A673 (cell line): ENCODE results near the gene GOLGA6L22. TPM values are rescaled to one million over a fixed set of nuclear protein-coding genes. Genes with fewer than 3 reads are reported as not detected.
"Not testable (repeated sequence)": the region's sequence is repeated elsewhere in the genome, so short reads cannot be mapped to it uniquely, and the experiment has no call there.

Experiments used
- Bru-seq: library from RNA; stranded (reverse); fragments of 400-500 nt; gene quantifications from one replicate; lab custom pipeline; 2021; lab: Mats Ljungman, UMichigan
- BruChase-seq, 2 experiments: library from RNA; stranded (reverse); fragments of 400-500 nt; gene quantifications; one replicate each; lab custom pipeline; 2021; lab: Mats Ljungman, UMichigan
- BruUV-seq: library from RNA; stranded (reverse); fragments of 400-500 nt; replicated peaks from 2 replicates; lab custom pipeline; 2021; lab: Mats Ljungman, UMichigan
- CTCF ChIA-PET: fragments of 300-600 bp; sonication (Branson Sonifier 250); formaldehyde crosslinking; loops from one replicate; lab custom pipeline; 2022; ENCODE audit warnings: antibody characterized with exemption; lab: Charles Lee
- POLR2A ChIA-PET: fragments of 300-600 bp; sonication (Branson Sonifier 250); formaldehyde crosslinking; loops from one replicate; lab custom pipeline; 2022; ENCODE audit warnings: antibody characterized with exemption; ENCODE audit not compliant: low non-redundant PET; lab: Charles Lee
- DNase-seq: peaks from one replicate; pipeline ENCODE4 v3.0.0-alpha.2; 2015; ENCODE audit warnings: low spot score
- H3K27ac ChIP-seq: fragments of 200-600 bp; sonication (generic); 2 replicates; pipeline ENCODE4 v1.5.1; 2016; ENCODE audit warnings: mixed run types, low read depth, mild to moderate bottlenecking, mixed read lengths, antibody characterized with exemption, low read length; ENCODE audit not compliant: poor library complexity, severe bottlenecking
- H3K27me3 ChIP-seq: fragments of 200-600 bp; sonication (generic); replicated peaks from 2 replicates; pipeline ENCODE4 v1.6.1; 2017; ENCODE audit warnings: mixed run types, low read depth, mild to moderate bottlenecking, mixed read lengths, antibody characterized with exemption, low read length; ENCODE audit not compliant: insufficient read depth, poor library complexity
- H3K36me3 ChIP-seq: fragments of 200-600 bp; sonication (generic); 2 replicates; pipeline ENCODE4 v1.6.1; 2016; ENCODE audit warnings: mixed run types, mild to moderate bottlenecking, mixed read lengths, antibody characterized with exemption, low read length; ENCODE audit not compliant: insufficient read depth, poor library complexity, severe bottlenecking
- H3K4me1 ChIP-seq: fragments of 200-600 bp; sonication (generic); 2 replicates; pipeline ENCODE4 v1.6.1; 2017; ENCODE audit warnings: mixed run types, mild to moderate bottlenecking, mixed read lengths, antibody characterized with exemption, low read length; ENCODE audit not compliant: insufficient read depth, poor library complexity, severe bottlenecking
- H3K4me3 ChIP-seq: fragments of 200-600 bp; sonication (generic); 2 replicates; pipeline ENCODE4 v1.5.1; 2016; ENCODE audit warnings: low read depth, mixed run types, mild to moderate bottlenecking, mixed read lengths, low read length; ENCODE audit not compliant: poor library complexity, severe bottlenecking
- H3K9me3 ChIP-seq: fragments of 200-600 bp; sonication (generic); 2 replicates; pipeline ENCODE4 v1.6.1; 2016; ENCODE audit warnings: mixed run types, low read depth, mild to moderate bottlenecking, mixed read lengths, antibody characterized with exemption, low read length; ENCODE audit not compliant: poor library complexity, severe bottlenecking
- intact Hi-C: fragments of 100-400 bp; cut with micrococcal nuclease; formaldehyde crosslinking; loops from one replicate; pipeline ENCODE4 v1.10.0; 2022; ENCODE audit not compliant: unreplicated experiment
- long read RNA-seq: library from polyadenylated mRNA; stranded (forward); transcript quantifications from one replicate; pipeline ENCODE4 v2.0.0, GENCODE V29; 2022
- total RNA-seq: library from RNA; stranded (reverse); gene quantifications from 2 replicates; pipeline ENCODE4 v1.2.3, GENCODE V29; 2021

Gene GOLGA6L22
- not detected in 2 replicates for total RNA-seq
- Bru-seq, nascent RNA, result not detected
- not detected for BruChase-seq, experiment 1, labeled RNA remaining after a 2-hour chase
- not detected for BruChase-seq, experiment 2, labeled RNA remaining after a 6-hour chase
- long read RNA-seq, result 0 reads

- intact Hi-C loops, H3K9me3 ChIP-seq, H3K27ac ChIP-seq, H3K4me3 ChIP-seq, H3K4me1 ChIP-seq, CTCF ChIA-PET, POLR2A ChIA-PET, DNase-seq, H3K27me3 ChIP-seq, BruUV-seq, H3K36me3 ChIP-seq: not testable (repeated sequence)
These were observed at the start of gene GOLGA6L22 for GRCh38 chr15:22458603-22459002. GOLGA6L22 (plus strand) TSS chr15:22458903; CDS start chr15:22458994, 91 bp downstream.

GRCh38 chr15:22417288-22417687, 41.4 kb upstream of the GOLGA6L22 start:
- H3K9me3 ChIP-seq, H3K27me3 ChIP-seq, H3K36me3 ChIP-seq, H3K4me3 ChIP-seq, DNase-seq, H3K4me1 ChIP-seq, CTCF ChIA-PET, POLR2A ChIA-PET, BruUV-seq, intact Hi-C loops, H3K27ac ChIP-seq: not testable (repeated sequence)

GRCh38 chr15:22417795-22418194, 40.9 kb upstream of the GOLGA6L22 start:
- H3K27ac ChIP-seq, intact Hi-C loops, CTCF ChIA-PET, DNase-seq, BruUV-seq, H3K27me3 ChIP-seq, H3K4me1 ChIP-seq, H3K9me3 ChIP-seq, H3K36me3 ChIP-seq, POLR2A ChIA-PET, H3K4me3 ChIP-seq: not testable (repeated sequence)

GRCh38 chr15:22418212-22418611, 40.5 kb upstream of the GOLGA6L22 start:
- BruUV-seq, H3K9me3 ChIP-seq, H3K4me3 ChIP-seq, POLR2A ChIA-PET, DNase-seq, CTCF ChIA-PET, H3K27ac ChIP-seq, intact Hi-C loops, H3K27me3 ChIP-seq, H3K4me1 ChIP-seq, H3K36me3 ChIP-seq: not testable (repeated sequence)

GRCh38 chr15:22418666-22419065, 40.0 kb upstream of the GOLGA6L22 start:
- intact Hi-C loops, POLR2A ChIA-PET, H3K36me3 ChIP-seq, DNase-seq, H3K4me3 ChIP-seq, CTCF ChIA-PET, H3K27me3 ChIP-seq, H3K27ac ChIP-seq, BruUV-seq, H3K4me1 ChIP-seq, H3K9me3 ChIP-seq: not testable (repeated sequence)

GRCh38 chr15:22420340-22420739, 38.4 kb upstream of the GOLGA6L22 start:
- H3K4me3 ChIP-seq, BruUV-seq, H3K4me1 ChIP-seq, CTCF ChIA-PET, H3K9me3 ChIP-seq, H3K36me3 ChIP-seq, H3K27me3 ChIP-seq, intact Hi-C loops, POLR2A ChIA-PET, H3K27ac ChIP-seq, DNase-seq: not testable (repeated sequence)

GRCh38 chr15:22429426-22429825, 29.3 kb upstream of the GOLGA6L22 start:
- H3K4me3 ChIP-seq, intact Hi-C loops, H3K4me1 ChIP-seq, DNase-seq, H3K9me3 ChIP-seq, BruUV-seq, H3K36me3 ChIP-seq, H3K27me3 ChIP-seq, CTCF ChIA-PET, H3K27ac ChIP-seq, POLR2A ChIA-PET: not testable (repeated sequence)

GRCh38 chr15:22431687-22432086, 27.0 kb upstream of the GOLGA6L22 start:
- intact Hi-C loops, H3K27me3 ChIP-seq, DNase-seq: not testable (repeated sequence)

More at GRCh38 chr15:22431687-22432086, 27.0 kb upstream of the GOLGA6L22 start:
- POLR2A ChIA-PET, BruUV-seq, H3K27ac ChIP-seq, H3K36me3 ChIP-seq, H3K4me3 ChIP-seq, H3K4me1 ChIP-seq, H3K9me3 ChIP-seq, CTCF ChIA-PET: not testable (repeated sequence)
